A549 (cell line): ENCODE measurements around the gene BRF1. TPM values are rescaled to one million over a fixed set of nuclear protein-coding genes. Genes with fewer than 3 reads are reported as not detected.

Source experiments
- ATAC-seq, 2 experiments: fragments of 200-7000 bp in 1 of 2; fragments of >200 bp in 1 of 2; cut with Nextera tagmentation in 1 of 2; cut with Tn5 transposase in 1 of 2; 3 replicates each; pipeline versions ENCODE4 v1.8.0 to v1.9.1; 2018 to 2020; ENCODE audit warnings: mild to moderate bottlenecking in 1 of 2, moderate library complexity in 1 of 2
- CTCF ChIA-PET: fragments of 300-600 bp; sonication (Branson Sonifier 250); formaldehyde crosslinking; extraction: SDS; loops from one replicate; lab custom pipeline; 2021; ENCODE audit warnings: antibody characterized with exemption, inconsistent platforms; lab: Yijun Ruan, JAX
- POLR2A ChIA-PET: fragments of 350-600 bp; formaldehyde crosslinking; extraction: SDS; loops from one replicate; lab custom pipeline; 2021; ENCODE audit warnings: antibody characterized with exemption, inconsistent platforms; lab: Yijun Ruan, JAX
- DNase-seq, 2 experiments: peaks; one replicate each; pipeline versions ENCODE4 v3.0.0 to v3.0.0-alpha.2; 2011 to 2016; ENCODE audit warnings: low read depth in 1 of 2, low spot score in 1 of 2
- FAIRE-seq: peaks from 2 replicates; lab custom pipeline; 2011; peaks lifted over from hg19 to GRCh38; lab: Jason Lieb, UNC
- H3K27ac ChIP-seq, 2 experiments: fragments of >200 bp; sonication (Bioruptor Twin); formaldehyde crosslinking; 3 replicates each; pipeline ENCODE4 v1.5.1; 2016 to 2017
- H3K4me1 ChIP-seq: fragments of >200 bp; sonication (Bioruptor Twin); formaldehyde crosslinking; 3 replicates; pipeline ENCODE4 v1.6.1; 2016
- H3K4me2 ChIP-seq: fragments of >200 bp; sonication (Bioruptor Twin); formaldehyde crosslinking; 3 replicates; pipeline ENCODE4 v1.6.1; 2016
- H3K4me3 ChIP-seq: fragments of >200 bp; sonication (Bioruptor Twin); formaldehyde crosslinking; 3 replicates; pipeline ENCODE4 v1.5.1; 2016
- H3K9me3 ChIP-seq: fragments of >200 bp; sonication (Bioruptor Twin); formaldehyde crosslinking; 3 replicates; pipeline ENCODE4 v1.6.1; 2016
- BCL3 ChIP-seq: fragments of >200 bp; sonication (Bioruptor Twin); formaldehyde crosslinking; IDR thresholded peaks from 3 replicates; pipeline ENCODE4 v1.6.1; 2016
- CEBPB ChIP-seq, 2 experiments: fragments of >200 bp in 1 of 2; sonication (Bioruptor Twin) in 1 of 2; formaldehyde crosslinking in 1 of 2; IDR thresholded peaks; 2 replicates each; pipeline ENCODE4 v1.6.1; 2012 to 2016
- CHD4 ChIP-seq: fragments of 200-600 bp; sonication (generic); IDR thresholded peaks from 2 replicates; pipeline ENCODE4 v1.6.1; 2016; ENCODE audit warnings: antibody characterized with exemption, mild to moderate bottlenecking, borderline replicate concordance
- E2F6 ChIP-seq: IDR thresholded peaks from 2 replicates; pipeline ENCODE4 v1.6.1; 2012; ENCODE audit warnings: low read depth, borderline replicate concordance
- FOSB ChIP-seq: fragments of 250-450 bp; sonication (Bioruptor Pico); IDR thresholded peaks from 2 replicates; pipeline ENCODE4 v1.5.0; 2020; ENCODE audit warnings: mild to moderate bottlenecking, moderate library complexity
- HMGXB4 ChIP-seq: fragments of 250-450 bp; sonication (Bioruptor Pico); IDR thresholded peaks from 2 replicates; pipeline ENCODE4 v1.5.0; 2021; ENCODE audit warnings: mild to moderate bottlenecking, moderate library complexity, borderline replicate concordance
- JUNB ChIP-seq: fragments of >200 bp; sonication (Bioruptor Twin); formaldehyde crosslinking; IDR thresholded peaks from 2 replicates; pipeline ENCODE4 v1.6.1; 2016
- NFE2L2 ChIP-seq: fragments of 150-350 bp; conservative IDR thresholded peaks from 2 replicates; pipeline ENCODE4 v1.6.1; 2014; ENCODE audit warnings: low read length
- RCOR1 ChIP-seq: fragments of 150-350 bp; IDR thresholded peaks from 2 replicates; pipeline ENCODE4 v1.6.1; 2014; ENCODE audit warnings: antibody characterized with exemption, low read length, low read depth
- REST ChIP-seq: fragments of 200-600 bp; sonication (generic); IDR thresholded peaks from 2 replicates; pipeline ENCODE4 v1.6.1; 2016; ENCODE audit warnings: antibody characterized with exemption, mild to moderate bottlenecking, moderate library complexity
- RFX5 ChIP-seq: fragments of 450-650 bp; IDR thresholded peaks from 2 replicates; pipeline ENCODE4 v1.7.1; 2014; ENCODE audit warnings: antibody characterized with exemption, mild to moderate bottlenecking, moderate library complexity
- RNF2 ChIP-seq: fragments of 200-600 bp; sonication (generic); IDR thresholded peaks from 2 replicates; pipeline ENCODE4 v1.6.1; 2016; ENCODE audit warnings: low read depth, mild to moderate bottlenecking, antibody characterized with exemption, moderate library complexity, borderline replicate concordance
- SMC3 ChIP-seq: fragments of >200 bp; sonication (Bioruptor Twin); formaldehyde crosslinking; IDR thresholded peaks from 3 replicates; pipeline ENCODE4 v1.6.1; 2018; ENCODE audit warnings: inconsistent platforms
- ZFP36 ChIP-seq: fragments of 450-650 bp; IDR thresholded peaks from 2 replicates; pipeline ENCODE4 v1.6.1; 2014; ENCODE audit warnings: borderline replicate concordance; ENCODE audit not compliant: partially characterized antibody
- WGBS: methylation state at CpG from one replicate; pipeline ENCODE4 v1.1.6; 2017; ENCODE audit errors: missing lambda C conversion rate; 5-methylcytosine and 5-hydroxymethylcytosine counted together
- polyA plus RNA-seq, 4 experiments: library from polyadenylated mRNA; depleted of rRNA in 3 of 4; stranded (reverse); fragments of >200 nt; fragmentation: RNase III in 1 of 4; extraction: RNeasy Plus Mini Kit Qiagen cat#74134 plus additional on column Dnase treatment in 1 of 4; gene quantifications; 2 replicates in 3 of 4; 3 replicates in 1 of 4; pipeline ENCODE4 v1.2.3, GENCODE V29; 2011 to 2017

The BRF1 gene
- polyA plus RNA-seq, 2 of the 4 experiments (the other 2 are of a cell fraction) = 8.5 to 25.7 TPM

GRCh38 chr14:105180592-105181548 lies 119.9 kb downstream of the BRF1 start, which contains the start of gene NUDT14 (continued):
- TF ChIP-seq BCL3 (peak; percentile 50; the same call in 1 of the 3 replicates), RCOR1 (no peak), REST (no peak), CEBPB (IDR thresholded peaks at IDR 0.05) (no peak), RFX5 (no peak), JUNB (no peak)

- CTCF ChIA-PET = interaction anchor here (1.0 to 7.7 kb wide), 3 partner anchors 9 to 88 kb away, joined by 3 to 45 read pairs (median 34); partner anchors contain the start of gene JAG2
- no peak overlapping the region for H3K4me3 ChIP-seq
These were observed 121.6 kb downstream of the BRF1 start for GRCh38 chr14:105179191-105179590.

GRCh38 chr14:105178868-105179140 lies 122.0 kb downstream of the BRF1 start:
- Histone ChIP-seq H3K27ac (no peak overlapping the region), H3K4me2 (no peak overlapping the region), H3K4me3 (no peak overlapping the region), H3K4me1 (peaks cover 19% of the 10 kb centered on the region; the same call in 2 of the 3 replicates), H3K9me3 (no peaks in the 10 kb centered on the region)
- WGBS = 95% methylated on average over 10 of the region's 11 CpGs
- no peak for DNase-seq
- ATAC-seq = no peak
- FAIRE-seq = no peak
- ChIA-PET CTCF (interaction anchor here (1.0 to 7.7 kb wide), 3 partner anchors 9 to 88 kb away, joined by 3 to 45 read pairs (median 34); partner anchors contain the start of gene JAG2), POLR2A (interaction anchor here (1.0 kb wide), 1 partner anchor 9 kb away, joined by 3 read pairs; no protein-coding TSS in a partner anchor)
- TF ChIP-seq E2F6 = no peak
- TF ChIP-seq SMC3 = no peak

More at GRCh38 chr14:105179191-105179590, 121.6 kb downstream of the BRF1 start:
- no peak overlapping the region for H3K4me2 ChIP-seq
- no peak for DNase-seq
- H3K27ac ChIP-seq = no peak overlapping the region
- POLR2A ChIA-PET = interaction anchor here (1.0 kb wide), 1 partner anchor 9 kb away, joined by 3 read pairs; no protein-coding TSS in a partner anchor
- H3K4me1 ChIP-seq = peaks cover 19% of the 10 kb centered on the region; the same call in 2 of the 3 replicates
- no peak for ATAC-seq
- no peak for FAIRE-seq
- 90% methylated on average over 13 of the region's 13 CpGs for WGBS
- no peak for TF ChIP-seq CHD4
- H3K9me3 ChIP-seq = no peaks in the 10 kb centered on the region

GRCh38 chr14:105178069-105178867 lies 122.5 kb downstream of the BRF1 start:
- CTCF ChIA-PET = interaction anchor here (1.0 to 7.7 kb wide), 3 partner anchors 8 to 87 kb away, joined by 3 to 45 read pairs (median 34); partner anchors contain the start of gene JAG2
- FAIRE-seq (no peak), DNase-seq (no peak), ATAC-seq (no peak; a peak in 1 of 6 replicates)
- peaks cover 19% of the 10 kb centered on the region; the same call in 2 of the 3 replicates for H3K4me1 ChIP-seq
- H3K9me3 ChIP-seq = no peaks in the 10 kb centered on the region
- no peak overlapping the region for H3K4me3 ChIP-seq
- POLR2A ChIA-PET = interaction anchor here (1.0 kb wide), 1 partner anchor 9 kb away, joined by 3 read pairs; no protein-coding TSS in a partner anchor
- TF ChIP-seq RNF2 (no peak), FOSB (CRISPR knock-in tag) (no peak), NFE2L2 (no peak), ZFP36 (peak; percentile 72), HMGXB4 (no peak), REST (no peak)
- no peak overlapping the region for H3K4me2 ChIP-seq
- H3K27ac ChIP-seq = no peak overlapping the region
- WGBS = 86% methylated on average over 15 of the region's 19 CpGs
